Inflammatory macrophage treated with lipopolysaccharide for 1 hour (primary cell): ENCODE results near the gene ZG16B.

Source experiments
- DNase-seq, 2 donors: peaks; one replicate each; pipeline ENCODE4 v3.0.0-alpha.2; 2020 to 2022

Gene ZG16B

GRCh38 chr16:2846511-2847310 is 16.6 kb downstream of the ZG16B start:
- DNase-seq: peak in 1 of 2 donors; percentile 47

- peak in 1 of 2 donors; percentile 62 for DNase-seq
Measured at GRCh38 chr16:2848933-2849725, 19.0 kb downstream of the ZG16B start.

- DNase-seq: no peak
Measured at GRCh38 chr16:2852003-2852730, 22.1 kb downstream of the ZG16B start.

GRCh38 chr16:2852731-2853507 is 22.8 kb downstream of the ZG16B start:
- DNase-seq: no peak

- no peak for DNase-seq
Measured at GRCh38 chr16:2853531-2854073, 23.5 kb downstream of the ZG16B start.

GRCh38 chr16:2854700-2855309 is 24.7 kb downstream of the ZG16B start:
- DNase-seq: peak; percentile 18 to 71

GRCh38 chr16:2855536-2855935 is 25.4 kb downstream of the ZG16B start:
- DNase-seq: no peak

- peak; percentile 57 to 72 for DNase-seq
Measured at GRCh38 chr16:2856061-2856670, 26.1 kb downstream of the ZG16B start.

GRCh38 chr16:2856686-2857450 is 26.8 kb downstream of the ZG16B start:
- DNase-seq: no peak

GRCh38 chr16:2857451-2858244 is 27.5 kb downstream of the ZG16B start, which contains the start of gene PRSS22:
Gene PRSS22, minus strand, starts transcription at chr16:2858170. Its CDS starts 66 bp downstream, at chr16:2858104.
- DNase-seq: no peak

GRCh38 chr16:2858245-2859025 is 28.3 kb downstream of the ZG16B start:
- no peak for DNase-seq

GRCh38 chr16:2859686-2860265 is 29.7 kb downstream of the ZG16B start:
- DNase-seq: no peak

- DNase-seq: peak in 1 of 2 donors; percentile 28
Measured at GRCh38 chr16:2860826-2861567, 30.9 kb downstream of the ZG16B start.

GRCh38 chr16:2865651-2866050 is 35.5 kb downstream of the ZG16B start:
- peak in 1 of 2 donors; percentile 28 for DNase-seq

GRCh38 chr16:2866431-2866830 is 36.3 kb downstream of the ZG16B start:
- no peak for DNase-seq

GRCh38 chr16:2867661-2867986 is 37.5 kb downstream of the ZG16B start:
- DNase-seq: no peak

GRCh38 chr16:2867987-2868789 is 38.1 kb downstream of the ZG16B start:
- peak; percentile 90 to 98 for DNase-seq
